ENCODE results near the gene DGKG.

The DGKG gene

GRCh38 chr3:186361762-186362536 is at the start of gene DGKG:
Gene DGKG (minus strand): TSS chr3:186362234. CDS start chr3:186320459, 41,775 bp downstream.
- no peak for DNase-seq

GRCh38 chr3:186411089-186411488 is 49.1 kb upstream of the DGKG start:
- no peak for DNase-seq

- no peak for DNase-seq
Measured at GRCh38 chr3:186406669-186407635, 44.9 kb upstream of the DGKG start.

GRCh38 chr3:186401556-186401955 is 39.5 kb upstream of the DGKG start:
- no peak for DNase-seq

- DNase-seq, result no peak
Measured at GRCh38 chr3:186400662-186401061, 38.6 kb upstream of the DGKG start.

- DNase-seq, result no peak
Measured at GRCh38 chr3:186400026-186400425, 38.0 kb upstream of the DGKG start.

- no peak for DNase-seq
Measured at GRCh38 chr3:186394566-186395217, 32.7 kb upstream of the DGKG start.

- DNase-seq, result no peak
Measured at GRCh38 chr3:186386883-186387560, 25.0 kb upstream of the DGKG start.

- no peak for DNase-seq
Measured at GRCh38 chr3:186385856-186386602, 24.0 kb upstream of the DGKG start.

GRCh38 chr3:186383026-186383993 is 21.3 kb upstream of the DGKG start:
- no peak for DNase-seq

- DNase-seq, result no peak
Measured at GRCh38 chr3:186382217-186382885, 20.3 kb upstream of the DGKG start.

GRCh38 chr3:186381424-186382216 is 19.6 kb upstream of the DGKG start:
- DNase-seq, result no peak

GRCh38 chr3:186380622-186381380 is 18.8 kb upstream of the DGKG start:
- DNase-seq, result no peak

- no peak for DNase-seq
Measured at GRCh38 chr3:186375443-186375842, 13.4 kb upstream of the DGKG start.

GRCh38 chr3:186374376-186374775 is 12.3 kb upstream of the DGKG start:
- no peak for DNase-seq

- no peak for DNase-seq
Measured at GRCh38 chr3:186369217-186369616, 7.2 kb upstream of the DGKG start.

GRCh38 chr3:186368717-186369116 is 6.7 kb upstream of the DGKG start:
- no peak for DNase-seq

- DNase-seq, result no peak
Measured at GRCh38 chr3:186368176-186368575, 6.1 kb upstream of the DGKG start.
